H9 (cell line): ENCODE data around the gene LEFTY1. TPM values are rescaled to one million over a fixed set of nuclear protein-coding genes. Genes with fewer than 3 reads are reported as not detected.

Experiments used
- DNase-seq: peaks from one replicate; pipeline ENCODE4 v3.0.0-alpha.2; 2017
- H2AFZ ChIP-seq: one replicate; pipeline ENCODE4 v1.6.1; 2013; ENCODE audit warnings: mild to moderate bottlenecking, low read length, control low read depth, moderate library complexity
- H2AK5ac ChIP-seq: 2 replicates; pipeline ENCODE4 v1.6.1; 2013; ENCODE audit warnings: low read length, control low read depth, mixed read lengths; ENCODE audit not compliant: insufficient read length
- H2BK120ac ChIP-seq: one replicate; pipeline ENCODE4 v1.6.1; 2013; ENCODE audit warnings: low read depth, mild to moderate bottlenecking, low read length, control low read depth, inconsistent platforms; ENCODE audit not compliant: poor library complexity, severe bottlenecking
- H2BK12ac ChIP-seq: 2 replicates; pipeline ENCODE4 v1.6.1; 2013; ENCODE audit warnings: low read length, control low read depth, mixed read lengths, low read depth; ENCODE audit not compliant: insufficient read length
- H2BK15ac ChIP-seq: 2 replicates; pipeline ENCODE4 v1.6.1; 2013; ENCODE audit warnings: low read depth, low read length, control low read depth
- H2BK20ac ChIP-seq: one replicate; pipeline ENCODE4 v1.6.1; 2013; ENCODE audit warnings: low read depth, mild to moderate bottlenecking, low read length, control low read depth, inconsistent platforms; ENCODE audit not compliant: poor library complexity, severe bottlenecking
- H2BK5ac ChIP-seq: 2 replicates; pipeline ENCODE4 v1.6.1; 2013; ENCODE audit warnings: low read length, control low read depth, mixed read lengths; ENCODE audit not compliant: insufficient read length
- H3K14ac ChIP-seq: 2 replicates; pipeline ENCODE4 v1.6.1; 2013; ENCODE audit warnings: low read length, control low read depth; ENCODE audit not compliant: insufficient read depth
- H3K18ac ChIP-seq: 2 replicates; pipeline ENCODE4 v1.6.1; 2013; ENCODE audit warnings: low read depth, mild to moderate bottlenecking, mixed read lengths, low read length, control low read depth; ENCODE audit not compliant: insufficient read length
- H3K23ac ChIP-seq: 2 replicates; pipeline ENCODE4 v1.6.1; 2013; ENCODE audit warnings: low read length, control low read depth, mixed read lengths, low read depth; ENCODE audit not compliant: insufficient read length
- H3K23me2 ChIP-seq: 2 replicates; pipeline ENCODE4 v1.6.1; 2013; ENCODE audit warnings: low read depth, mild to moderate bottlenecking, mixed read lengths, low read length, control low read depth; ENCODE audit not compliant: insufficient read length, poor library complexity, severe bottlenecking
- H3K27ac ChIP-seq: 2 replicates; pipeline ENCODE4 v1.5.1; 2013; ENCODE audit warnings: low read length, control low read depth, mixed read lengths, low read depth; ENCODE audit not compliant: insufficient read length
- H3K27me3 ChIP-seq: 2 replicates; pipeline ENCODE4 v1.6.1; 2013; ENCODE audit warnings: low read length, control low read depth, inconsistent platforms; ENCODE audit not compliant: insufficient read depth
- H3K4ac ChIP-seq: 2 replicates; pipeline ENCODE4 v1.6.1; 2013; ENCODE audit warnings: low read depth, mild to moderate bottlenecking, control low read depth, inconsistent platforms, low read length, moderate library complexity
- H3K4me1 ChIP-seq: 2 replicates; pipeline ENCODE4 v1.6.1; 2013; ENCODE audit warnings: low read length, control low read depth, inconsistent platforms; ENCODE audit not compliant: insufficient read depth
- H3K4me2 ChIP-seq: 2 replicates; pipeline ENCODE4 v1.6.1; 2013; ENCODE audit warnings: low read length, control low read depth, mixed read lengths; ENCODE audit not compliant: insufficient read length, insufficient read depth
- H3K56ac ChIP-seq: 2 replicates; pipeline ENCODE4 v1.6.1; 2013; ENCODE audit warnings: low read depth, mild to moderate bottlenecking, mixed read lengths, low read length, control low read depth; ENCODE audit not compliant: insufficient read length
- H3K79me1 ChIP-seq: 2 replicates; pipeline ENCODE4 v1.6.1; 2013; ENCODE audit warnings: low read depth, mild to moderate bottlenecking, moderate library complexity, low read length, control low read depth, inconsistent platforms; ENCODE audit not compliant: insufficient read depth, poor library complexity, severe bottlenecking
- H3K79me2 ChIP-seq: 2 replicates; pipeline ENCODE4 v1.6.1; 2013; ENCODE audit warnings: low read length, control low read depth, inconsistent platforms; ENCODE audit not compliant: insufficient read depth
- H3K9ac ChIP-seq: 2 replicates; pipeline ENCODE4 v1.6.1; 2013; ENCODE audit warnings: low read length, control low read depth, mixed read lengths; ENCODE audit not compliant: insufficient read length; ENCODE audit errors: extremely low read depth
- H3K9me3 ChIP-seq: one replicate; pipeline ENCODE4 v1.6.1; 2013; ENCODE audit warnings: low read depth, low read length, inconsistent platforms; ENCODE audit not compliant: control insufficient read depth
- H3T11ph ChIP-seq: one replicate; pipeline ENCODE4 v1.6.1; 2013; ENCODE audit warnings: mild to moderate bottlenecking, low read length, control low read depth, inconsistent platforms
- H4K20me1 ChIP-seq: one replicate; pipeline ENCODE4 v1.6.1; 2013; ENCODE audit not compliant: control insufficient read depth, insufficient read length, insufficient read depth
- H4K5ac ChIP-seq: 2 replicates; pipeline ENCODE4 v1.6.1; 2013; ENCODE audit warnings: low read depth, mild to moderate bottlenecking, mixed read lengths, low read length, control low read depth; ENCODE audit not compliant: insufficient read length
- H4K8ac ChIP-seq: replicated peaks from 2 replicates; pipeline ENCODE4 v1.6.1; 2013; ENCODE audit warnings: low read length, control low read depth, mixed read lengths, low read depth; ENCODE audit not compliant: insufficient read length
- H4K91ac ChIP-seq: 2 replicates; pipeline ENCODE4 v1.6.1; 2013; ENCODE audit warnings: low read depth, mild to moderate bottlenecking, moderate library complexity, mixed read lengths, low read length, control low read depth; ENCODE audit not compliant: insufficient read length
- H3K27ac Mint-ChIP-seq, 3 experiments: 2 replicates in 2 of 3; 3 replicates in 1 of 3; pipeline ENCODE4 v1.8.0; 2020 to 2021; ENCODE audit warnings: mixed read lengths in 3 of 3, mild to moderate bottlenecking in 1 of 3, moderate library complexity in 1 of 3
- H3K27me3 Mint-ChIP-seq: 2 replicates; pipeline ENCODE4 v1.8.0; 2021; ENCODE audit warnings: low read depth, mild to moderate bottlenecking, moderate library complexity, mixed read lengths
- H3K36me3 Mint-ChIP-seq, 3 experiments: 2 replicates in 2 of 3; 3 replicates in 1 of 3; pipeline ENCODE4 v1.8.0; 2020 to 2021; ENCODE audit warnings: low read depth in 3 of 3, mixed read lengths in 3 of 3; ENCODE audit not compliant: insufficient read depth in 1 of 3
- H3K4me1 Mint-ChIP-seq, 2 experiments: 2 replicates each; pipeline ENCODE4 v1.8.0; 2020; ENCODE audit warnings: mixed read lengths in 2 of 2
- H3K4me3 Mint-ChIP-seq, 2 experiments: 2 replicates in 1 of 2; 3 replicates in 1 of 2; pipeline ENCODE4 v1.8.0; 2020 to 2021; ENCODE audit warnings: mild to moderate bottlenecking in 2 of 2, mixed read lengths in 2 of 2, moderate library complexity in 1 of 2
- H3K9me3 Mint-ChIP-seq, 2 experiments: 2 replicates in 1 of 2; 3 replicates in 1 of 2; pipeline ENCODE4 v1.8.0; 2020; ENCODE audit warnings: mild to moderate bottlenecking in 2 of 2, mixed read lengths in 2 of 2, moderate library complexity in 1 of 2
- CTCF ChIP-seq: fragments of 200-600 bp; sonication (generic); conservative IDR thresholded peaks from 3 replicates; pipeline ENCODE4 v1.8.0; 2021; ENCODE audit warnings: antibody characterized with exemption, mild to moderate bottlenecking
- whole genome bisulfite sequencing: extraction: QIAGEN DNeasy Blood & Tissue Kit; methylation state at CpG from one replicate; pipeline ENCODE4 v1.1.7; 2013; ENCODE audit warnings: missing lambda C conversion rate, low lambda C conversion rate, mixed read lengths; ENCODE audit not compliant: insufficient read length; ENCODE audit errors: extremely low coverage; 5-methylcytosine and 5-hydroxymethylcytosine counted together
- total RNA-seq: library from RNA; stranded (reverse); gene quantifications from 2 replicates; pipeline ENCODE4 v1.2.1, GENCODE V29; 2021

The LEFTY1 gene
- total RNA-seq, 1 experiment from 2014 or later: 107 TPM

DNA sequence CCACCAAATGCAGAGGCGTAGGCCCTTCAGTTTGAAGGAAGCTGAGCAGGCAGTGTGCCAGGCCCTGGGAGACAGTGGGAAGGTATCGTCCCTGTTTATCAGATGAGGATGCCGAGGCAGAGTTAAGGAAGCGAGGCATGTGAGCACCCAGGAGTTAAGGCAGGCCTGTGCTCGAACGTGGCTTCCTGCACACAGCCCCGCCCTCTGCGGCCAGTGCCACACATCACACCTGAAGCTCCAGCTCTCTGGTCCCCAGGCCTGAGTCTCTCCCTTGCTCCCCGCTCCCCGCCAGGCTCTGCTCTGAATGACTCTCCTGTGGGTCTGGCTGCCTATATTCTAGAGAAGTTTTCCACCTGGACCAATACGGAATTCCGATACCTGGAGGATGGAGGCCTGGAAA is 46.9 kb downstream of the LEFTY1 start:
- no peak overlapping the region for H4K5ac ChIP-seq
- no CpG with 5 or more reads among the region's 12 CpGs for WGBS
- Mint-ChIP-seq H3K9me3 (no peaks in the 10 kb centered on the region), H3K27ac (no peak overlapping the region), H3K36me3 (peaks cover 19 to 48% (median 26%) of the 10 kb centered on the region in 3 experiments), H3K27me3 (no peaks in the 10 kb centered on the region; the same call in 1 of the 2 replicates), H3K4me3 (no peak overlapping the region), H3K4me1 (peaks cover 13 to 14% of the 10 kb centered on the region in 2 experiments)
- no peaks in the 10 kb centered on the region for H3K23me2 ChIP-seq
- no peak overlapping the region for H3K4me2 ChIP-seq
- no peaks in the 10 kb centered on the region for H4K20me1 ChIP-seq
- no peaks in the 10 kb centered on the region for H3K27me3 ChIP-seq
- H2BK12ac ChIP-seq: no peak overlapping the region
- no peak overlapping the region for H3K18ac ChIP-seq
- no peak overlapping the region for H3K4ac ChIP-seq
- no peak overlapping the region for H2AFZ ChIP-seq
- peak; percentile 67 for DNase-seq
- H2BK120ac ChIP-seq: no peak overlapping the region
- H3K23ac ChIP-seq: no peak overlapping the region
- H3K9me3 ChIP-seq: no peaks in the 10 kb centered on the region
- no peak overlapping the region for H3K14ac ChIP-seq
- H2AK5ac ChIP-seq: no peak overlapping the region
- H4K91ac ChIP-seq: no peak overlapping the region
- H4K8ac ChIP-seq: no peak overlapping the region
- peak; percentile 29; the same call in 2 of the 3 replicates for TF ChIP-seq CTCF
- no peaks in the 10 kb centered on the region for H3K79me1 ChIP-seq
- no peak overlapping the region for H3K27ac ChIP-seq
- no peak overlapping the region for H2BK5ac ChIP-seq
- H3T11ph ChIP-seq: no peak overlapping the region
- H2BK15ac ChIP-seq: no peak overlapping the region
- no peak overlapping the region for H2BK20ac ChIP-seq
- H3K9ac ChIP-seq: no peak overlapping the region
- H3K56ac ChIP-seq: no peak overlapping the region
- no peaks in the 10 kb centered on the region for H3K79me2 ChIP-seq
- no peaks in the 10 kb centered on the region for H3K4me1 ChIP-seq
